ENCODE results near the gene IMP4. TPM values are rescaled to one million over a fixed set of nuclear protein-coding genes. Genes with fewer than 3 reads are reported as not detected.

Gene IMP4
- 113 to 171 TPM (median 156 TPM) in 5 replicates for total RNA-seq (2022; extraction: Qiagen RNA extraction; ENCODE audit: low read depth)

DNA sequence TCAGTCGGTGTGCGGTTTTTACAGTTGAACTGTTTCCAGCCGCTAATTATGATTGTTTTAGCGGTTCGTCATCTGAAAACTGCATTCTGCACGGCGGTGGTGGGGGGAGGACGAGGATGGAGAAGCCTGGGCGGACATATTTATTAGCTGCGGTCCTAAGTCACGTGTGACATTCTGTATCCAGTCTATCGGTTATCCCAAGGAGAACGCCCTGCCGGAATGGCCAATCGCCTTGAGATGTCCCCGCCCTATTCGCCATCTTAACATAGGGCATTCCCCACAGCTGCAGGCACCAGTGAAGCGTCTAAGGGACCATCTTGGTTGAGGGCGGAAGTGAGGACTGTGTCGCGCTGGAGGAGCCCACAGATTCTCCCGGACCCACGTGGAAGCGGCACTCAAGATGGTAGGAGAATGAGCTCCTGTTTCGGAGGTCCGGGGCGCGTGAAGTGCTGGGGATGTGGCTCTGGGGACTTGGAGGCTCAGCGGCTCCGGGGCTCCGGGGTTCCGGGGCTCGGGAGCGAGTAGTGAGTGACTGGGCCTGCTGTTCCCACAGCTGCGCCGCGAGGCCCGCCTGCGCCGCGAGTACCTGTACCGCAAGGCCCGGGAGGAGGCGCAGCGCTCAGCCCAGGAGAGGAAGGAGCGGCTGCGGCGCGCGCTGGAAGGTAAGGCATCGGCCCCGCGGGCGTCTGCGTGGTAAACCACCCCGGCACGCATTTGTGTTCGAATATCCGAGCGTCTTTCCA lies at the start of gene IMP4:
Gene IMP4, plus strand, starts transcription at position 365 of the 743 bp plus-strand sequence. Its CDS starts 36 bp downstream, at position 401.

DNA sequence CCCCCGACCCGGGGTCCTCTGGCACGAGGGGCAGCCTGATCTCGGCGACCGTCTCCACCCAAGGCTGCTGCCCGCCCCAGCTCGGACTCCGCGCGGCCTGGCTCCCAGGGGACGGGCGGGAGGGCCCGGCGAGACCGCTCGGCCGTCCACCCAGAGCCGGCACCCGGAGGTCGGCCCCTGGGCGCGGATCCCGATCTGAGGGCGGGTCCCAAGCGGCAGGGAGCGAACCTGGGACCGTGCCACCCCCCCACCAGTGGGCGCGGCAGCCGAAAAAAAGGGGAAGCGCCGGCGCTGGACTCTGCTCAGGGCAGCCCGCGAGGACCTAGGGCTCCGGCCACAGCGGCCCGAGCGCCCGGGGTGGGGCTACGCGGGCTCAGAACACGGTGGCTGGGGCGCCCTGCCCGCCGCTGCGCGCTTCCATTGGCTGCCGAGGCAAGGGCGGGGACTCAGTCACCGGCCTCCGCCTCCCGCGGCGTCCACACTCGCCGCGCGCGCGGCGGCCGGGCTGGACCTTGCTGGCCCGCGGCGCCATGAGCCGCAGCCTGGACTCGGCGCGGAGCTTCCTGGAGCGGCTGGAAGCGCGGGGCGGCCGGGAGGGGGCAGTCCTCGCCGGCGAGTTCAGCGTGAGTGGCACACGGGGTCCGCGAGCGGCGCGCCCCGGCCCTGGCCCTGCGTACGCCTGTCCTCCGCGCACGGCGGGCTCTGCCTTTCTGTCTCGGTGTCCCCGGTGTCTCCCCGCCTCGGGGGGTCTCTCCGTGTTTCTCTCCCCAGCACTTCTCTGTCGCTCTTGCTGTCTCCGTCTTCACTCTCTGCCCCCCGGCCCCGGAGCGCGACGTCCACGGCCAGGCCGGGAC lies 13.1 kb downstream of the IMP4 start, which contains the start of gene PTPN18:
Gene PTPN18, plus strand, starts transcription at position 479 of the 854 bp plus-strand sequence. Its CDS starts 52 bp downstream, at position 531.

Other genes starting within 250 kb of the IMP4 start
- gene POTEF, start 213.7 kb upstream of the IMP4 start, total RNA-seq (2022; extraction: Qiagen RNA extraction; ENCODE audit: low read depth), result not detected in 5 replicates
- gene CCDC74B, start 197.8 kb upstream of the IMP4 start, total RNA-seq (2022; extraction: Qiagen RNA extraction; ENCODE audit: low read depth), result 4.6 to 7.2 TPM (median 6.2 TPM) in 5 replicates
- 60.1 to 80.8 TPM (median 74.2 TPM) in 5 replicates for gene SMPD4, start 161.3 kb upstream of the IMP4 start, total RNA-seq (2022; extraction: Qiagen RNA extraction; ENCODE audit: low read depth)
- gene MZT2B, start 160.6 kb upstream of the IMP4 start, total RNA-seq (2022; extraction: Qiagen RNA extraction; ENCODE audit: low read depth), result 238 to 456 TPM (median 397 TPM) in 5 replicates
- gene TUBA3E, start 144.5 kb upstream of the IMP4 start, total RNA-seq (2022; extraction: Qiagen RNA extraction; ENCODE audit: low read depth), result 0.62 to 0.97 TPM (median 0.78 TPM) in 5 replicates
- gene PTPN18, start 13.2 kb downstream of the IMP4 start, total RNA-seq (2022; extraction: Qiagen RNA extraction; ENCODE audit: low read depth), result 26.8 to 33.1 TPM (median 30.8 TPM) in 5 replicates
- gene POTEI, start 166.4 kb downstream of the IMP4 start, total RNA-seq (2022; extraction: Qiagen RNA extraction; ENCODE audit: low read depth), result not detected in 5 replicates
- gene CFC1B, start 178.3 kb downstream of the IMP4 start, total RNA-seq (2022; extraction: Qiagen RNA extraction; ENCODE audit: low read depth), result not detected in 5 replicates